NCI-H1436 (cell line): ENCODE measurements around the gene KRTAP23-1.

Experiments
- DNase-seq: peaks from one replicate; lab custom pipeline; 2025; lab: John Stamatoyannopoulos, UW

The KRTAP23-1 gene, protein sequence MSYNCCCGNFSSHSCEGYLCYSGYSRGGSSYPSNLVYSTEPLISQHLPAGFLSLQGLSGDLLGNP

DNA sequence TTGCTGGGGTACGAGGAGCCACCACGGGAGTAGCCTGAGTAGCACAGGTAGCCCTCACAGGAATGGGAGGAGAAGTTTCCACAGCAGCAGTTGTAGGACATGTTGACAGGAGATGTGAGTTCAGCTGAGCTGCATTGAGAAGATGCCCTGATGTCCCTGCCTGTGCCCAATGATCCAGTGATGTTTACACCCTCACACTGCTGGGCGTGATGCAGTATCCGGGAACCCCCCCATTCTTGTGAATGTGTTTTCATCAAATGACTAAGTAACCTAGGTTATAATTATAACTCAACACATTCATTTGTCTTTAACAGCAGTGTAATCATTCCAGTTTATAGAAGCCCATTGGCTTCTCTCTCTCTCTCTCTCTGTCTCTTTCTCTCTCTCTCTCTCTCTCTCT, at the start of gene KRTAP23-1:
TSS of gene KRTAP23-1 (minus strand) at position 101 of the 400 bp plus-strand sequence. CDS start at position 101, 0 bp downstream.
- no peak for DNase-seq

DNA sequence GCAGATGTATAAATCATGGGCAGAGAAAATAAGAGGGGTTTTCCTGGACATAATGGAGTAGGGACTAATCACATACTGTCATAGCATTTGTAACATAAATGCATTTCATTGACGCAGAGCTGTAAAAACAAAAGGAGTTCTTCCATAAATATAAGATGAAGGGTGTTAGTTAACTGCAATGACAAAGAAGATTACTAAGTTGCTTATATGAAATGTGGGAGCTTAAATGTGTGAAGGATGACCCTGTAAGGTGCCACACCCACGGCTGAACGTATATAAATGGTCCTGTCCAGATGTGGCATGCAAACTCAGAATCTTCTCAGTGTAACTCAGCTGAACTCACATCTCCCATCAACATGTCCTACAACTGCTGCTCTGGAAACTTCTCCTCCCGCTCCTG, 47.3 kb upstream of the KRTAP23-1 start, which contains the start of gene KRTAP13-1:
TSS of gene KRTAP13-1 (plus strand) at position 301 of the 400 bp plus-strand sequence. CDS start at position 357, 56 bp downstream.
- no peak for DNase-seq

DNA sequence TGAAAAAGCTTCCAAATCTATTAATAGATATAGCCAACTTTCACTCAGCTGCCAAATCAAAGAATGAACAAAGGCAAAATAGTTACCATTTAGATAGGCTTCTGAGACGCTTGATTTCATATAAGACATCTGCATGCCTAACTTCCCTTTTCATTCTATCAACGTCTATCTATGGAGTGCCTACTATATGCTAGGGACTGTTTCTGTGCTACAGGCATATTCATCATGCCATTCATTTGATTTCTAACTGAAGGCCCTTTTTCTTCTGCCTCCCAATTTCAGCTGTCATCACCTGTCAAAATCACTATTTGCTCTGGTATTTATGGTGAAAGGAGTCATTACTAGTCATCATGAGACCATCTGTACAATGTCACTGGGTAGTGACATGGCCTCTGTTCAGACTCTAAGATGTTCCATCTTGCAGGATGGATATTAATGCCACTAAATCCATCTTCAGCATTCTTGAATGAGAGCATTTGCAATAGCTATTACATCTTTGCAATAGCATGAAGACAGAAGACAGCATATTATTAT, 43.2 kb upstream of the KRTAP23-1 start:
- DNase-seq: no peak

DNA sequence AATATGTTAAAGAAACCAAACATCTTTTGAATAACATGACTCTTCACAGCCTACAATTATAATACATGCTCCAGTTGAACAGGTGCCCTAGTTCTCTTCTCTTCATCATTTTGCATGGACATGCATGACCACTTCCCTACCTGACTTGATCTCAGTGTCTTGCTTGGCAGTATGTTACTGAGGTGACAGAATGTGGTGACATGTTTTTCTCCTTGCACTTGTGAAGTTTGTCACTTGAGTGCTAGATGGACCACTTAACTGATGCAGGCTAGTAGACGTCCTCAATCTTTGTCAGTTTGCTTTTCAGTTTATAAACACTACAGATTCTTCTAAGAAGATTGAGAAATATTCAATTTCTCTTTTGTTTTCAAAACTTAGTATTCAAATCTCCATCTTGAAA, 33.8 kb upstream of the KRTAP23-1 start:
- no peak for DNase-seq

DNA sequence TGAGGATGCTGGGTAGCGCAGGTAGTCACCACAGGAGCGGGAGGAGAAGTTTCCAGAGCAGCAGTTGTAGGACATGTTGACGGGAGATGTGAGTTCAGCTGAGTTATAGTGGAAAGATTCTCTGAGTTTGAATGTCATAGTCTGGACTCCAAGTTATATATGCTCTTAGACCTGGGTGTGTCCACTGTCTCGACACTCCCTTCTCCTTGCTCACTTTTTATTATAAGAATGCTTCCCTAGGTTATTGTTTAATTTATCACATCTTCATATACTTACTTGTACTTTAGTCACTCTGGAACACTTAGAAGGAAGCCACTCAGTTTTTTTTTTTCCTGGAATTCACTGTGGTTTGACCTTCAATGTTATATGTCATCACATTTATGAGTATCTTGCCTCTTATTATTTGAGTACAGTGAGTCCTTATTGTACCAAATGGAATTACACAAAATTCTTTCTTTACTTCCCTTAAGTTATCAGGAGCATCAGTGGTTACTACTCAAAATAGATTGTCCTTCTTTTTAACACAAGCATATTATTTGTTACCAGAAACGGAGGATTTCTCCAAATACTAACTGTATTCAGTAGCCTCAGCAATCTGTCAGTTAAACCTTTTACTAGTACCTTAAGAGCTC, 23.8 kb upstream of the KRTAP23-1 start, which contains the start of gene KRTAP13-2:
TSS of gene KRTAP13-2 (minus strand) at position 133 of the 632 bp plus-strand sequence. CDS start at position 75, 58 bp downstream.
- DNase-seq: no peak

DNA sequence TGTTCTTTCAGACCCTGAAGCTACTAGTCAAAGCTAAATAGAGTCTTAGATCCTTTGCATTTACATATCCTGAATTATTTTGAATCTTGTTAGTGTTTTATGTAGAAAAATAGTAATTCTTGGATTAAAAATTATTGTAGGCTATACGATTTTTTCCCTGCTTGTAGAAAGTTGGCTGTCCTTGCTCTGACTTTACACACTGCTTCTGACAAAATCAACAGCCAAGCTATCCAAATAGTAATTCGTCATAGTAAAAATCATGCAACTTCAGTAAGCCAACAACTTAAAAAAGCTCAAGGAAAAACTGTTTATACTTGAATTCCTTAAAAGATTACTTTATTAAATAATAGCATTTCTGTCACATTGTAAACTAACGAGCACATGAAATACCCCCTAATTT, 7.5 kb upstream of the KRTAP23-1 start:
- DNase-seq: no peak

DNA sequence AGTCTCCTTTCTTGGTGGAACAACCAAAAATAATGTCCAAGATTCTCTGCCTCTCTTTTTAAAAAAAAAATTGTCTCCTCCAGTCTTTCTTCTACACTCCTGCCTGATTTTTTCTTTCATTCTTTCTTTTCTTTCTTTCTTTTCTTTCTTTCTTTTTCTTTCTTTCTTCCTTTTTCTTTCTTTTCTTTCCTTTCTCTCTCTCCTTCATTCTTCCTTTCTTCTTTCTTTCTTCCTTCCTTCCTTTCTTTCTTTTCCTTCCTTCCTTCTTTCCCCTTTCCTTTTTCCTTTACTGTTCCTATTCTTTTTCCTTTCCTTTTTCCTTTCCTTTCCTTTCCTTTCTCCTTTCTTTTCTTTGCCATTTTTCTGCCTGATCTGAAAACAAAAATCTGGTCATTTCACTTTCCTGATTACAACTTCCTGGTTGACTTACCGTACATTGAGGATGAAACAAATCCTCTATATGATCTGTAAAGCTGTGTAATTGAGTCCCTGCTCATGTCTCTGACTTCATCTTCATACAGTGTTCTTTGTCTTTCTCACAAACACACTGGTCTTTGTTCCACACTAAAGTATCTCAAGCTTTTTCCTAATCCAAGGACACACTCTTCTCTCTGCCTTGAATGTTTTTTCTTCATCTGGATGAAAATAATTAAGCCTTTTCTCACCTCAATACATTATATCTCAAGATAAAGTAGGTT, 6.1 kb upstream of the KRTAP23-1 start:
- no peak for DNase-seq

DNA sequence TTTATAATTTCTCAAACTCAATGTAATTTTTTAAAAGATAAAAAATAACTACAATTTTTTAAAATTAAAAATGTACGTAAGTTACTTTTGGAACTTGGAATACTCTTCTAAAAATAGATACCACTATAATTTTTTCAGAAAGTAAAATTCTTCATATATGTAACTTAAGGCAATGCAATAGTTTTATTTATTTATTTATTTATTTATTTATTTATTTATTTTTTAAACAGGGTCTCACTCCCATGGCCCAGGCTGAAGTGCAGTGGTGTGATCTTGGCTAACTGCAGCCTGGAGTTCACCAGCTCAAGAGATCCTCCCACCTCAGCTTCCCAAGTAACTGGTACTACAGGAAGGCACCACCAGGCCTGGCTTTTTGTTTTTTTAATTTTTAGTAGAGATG, 3.1 kb upstream of the KRTAP23-1 start:
- DNase-seq: no peak

DNA sequence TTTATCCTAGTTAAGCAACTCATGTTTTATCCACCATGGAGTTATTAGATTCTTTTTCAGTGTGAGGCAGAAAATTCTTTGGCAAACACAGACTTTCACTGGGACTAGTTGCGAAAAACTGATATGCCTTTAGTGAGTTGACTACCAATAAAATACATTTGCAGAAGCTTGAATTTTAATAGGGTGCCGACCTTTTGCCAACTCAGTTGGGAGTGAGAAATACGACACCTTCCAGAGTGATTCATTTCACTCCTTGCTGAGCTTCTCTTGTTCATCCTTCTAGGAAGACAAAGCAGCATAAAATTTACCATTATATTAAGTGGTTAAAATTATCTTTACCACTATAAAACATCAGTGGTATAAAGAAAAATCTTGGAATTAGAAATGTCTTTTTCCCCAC, 1.2 kb upstream of the KRTAP23-1 start:
- no peak for DNase-seq

DNA sequence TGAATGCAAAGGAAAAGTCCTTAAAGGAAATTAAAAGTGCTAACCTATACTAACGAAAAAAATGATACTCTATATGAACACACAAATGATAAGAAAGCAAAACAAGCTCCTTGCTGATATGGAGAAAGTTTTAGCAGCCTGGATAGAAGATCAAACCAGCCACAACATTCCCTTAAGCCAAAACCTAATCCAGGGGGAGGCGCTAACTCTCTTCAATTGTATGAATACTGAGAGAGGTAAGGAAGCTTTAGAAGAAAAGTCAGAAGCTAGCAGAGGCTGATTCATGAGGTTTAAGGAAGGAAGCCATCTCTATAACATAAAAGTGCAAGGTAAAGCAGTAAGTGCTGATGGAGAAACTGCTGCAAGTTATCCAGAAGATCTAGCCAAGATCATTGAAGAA, 3.4 kb downstream of the KRTAP23-1 start:
- no peak for DNase-seq

DNA sequence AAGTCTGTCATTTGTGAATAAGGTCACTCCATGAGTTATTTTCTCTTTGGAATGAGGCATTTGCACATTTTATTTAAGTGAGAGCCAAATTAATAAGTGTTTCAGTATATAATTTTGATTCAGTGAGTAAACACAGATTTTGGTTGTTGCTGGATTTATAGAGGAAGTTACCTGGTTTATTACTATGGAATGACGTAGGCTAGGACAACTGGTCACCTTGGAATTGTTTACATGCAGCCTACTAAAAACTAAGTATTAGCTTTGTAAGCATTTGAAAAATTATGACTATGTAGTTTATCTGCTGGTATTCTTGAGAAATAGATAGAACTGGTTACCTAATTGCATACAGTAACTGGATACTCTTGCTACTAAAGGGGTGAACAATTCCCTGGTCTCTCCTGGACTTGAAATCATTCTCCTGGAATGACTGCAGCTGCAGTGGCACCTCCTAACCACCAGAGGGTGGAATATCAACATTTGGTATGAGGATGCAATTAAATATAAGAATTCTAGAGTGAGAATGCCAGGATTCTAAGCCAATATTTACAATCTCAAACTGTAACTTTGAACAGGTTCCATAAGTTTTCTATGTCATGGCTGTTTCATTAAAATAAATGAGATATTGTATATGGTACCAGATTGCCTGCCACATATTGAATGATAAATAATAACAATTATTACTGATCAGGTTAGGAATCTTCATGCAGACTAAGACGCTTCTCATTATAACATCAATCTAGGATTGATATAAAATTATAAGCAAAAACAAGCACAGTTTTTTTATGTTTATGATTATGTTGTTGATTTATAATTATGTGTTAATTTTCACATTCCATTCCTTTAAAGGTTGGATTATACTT, 7.5 kb downstream of the KRTAP23-1 start:
- DNase-seq: no peak

DNA sequence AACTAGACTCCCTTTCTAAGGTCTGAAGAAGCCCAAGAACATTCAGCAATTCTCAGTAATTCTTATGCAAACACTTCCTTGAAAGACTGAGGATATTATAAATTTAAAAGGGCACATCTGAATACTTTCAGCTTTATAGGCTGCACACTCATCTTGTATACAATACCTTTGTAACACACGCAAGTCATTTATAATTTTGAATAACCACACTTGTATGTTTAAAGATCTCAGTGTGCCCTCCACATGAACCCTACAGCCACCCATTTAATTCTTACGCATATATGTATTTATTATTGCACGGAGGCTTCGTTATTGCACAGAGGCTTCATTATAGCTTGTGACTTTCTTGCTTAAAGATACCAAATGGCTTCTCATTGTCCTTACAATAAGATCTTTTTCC, 9.7 kb downstream of the KRTAP23-1 start:
- no peak for DNase-seq

DNA sequence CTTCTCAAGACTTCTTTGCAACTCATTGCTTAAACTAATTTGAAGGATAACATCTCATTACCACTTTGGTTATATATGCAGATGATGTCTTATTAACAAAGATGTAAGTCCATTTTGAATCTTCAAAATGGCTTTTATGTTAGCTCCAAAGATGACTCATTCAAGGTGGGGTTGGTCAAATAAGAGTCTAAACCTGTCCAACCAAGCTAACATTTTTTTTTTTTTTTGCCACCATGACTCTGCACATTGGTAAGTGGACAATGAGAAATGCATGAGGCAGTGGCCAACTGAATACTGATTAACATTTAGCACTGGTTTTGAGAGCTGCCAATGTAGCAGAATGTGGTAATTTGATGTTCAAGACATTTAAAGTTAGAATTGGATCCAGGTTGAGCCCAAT, 10.6 kb downstream of the KRTAP23-1 start:
- DNase-seq: no peak

DNA sequence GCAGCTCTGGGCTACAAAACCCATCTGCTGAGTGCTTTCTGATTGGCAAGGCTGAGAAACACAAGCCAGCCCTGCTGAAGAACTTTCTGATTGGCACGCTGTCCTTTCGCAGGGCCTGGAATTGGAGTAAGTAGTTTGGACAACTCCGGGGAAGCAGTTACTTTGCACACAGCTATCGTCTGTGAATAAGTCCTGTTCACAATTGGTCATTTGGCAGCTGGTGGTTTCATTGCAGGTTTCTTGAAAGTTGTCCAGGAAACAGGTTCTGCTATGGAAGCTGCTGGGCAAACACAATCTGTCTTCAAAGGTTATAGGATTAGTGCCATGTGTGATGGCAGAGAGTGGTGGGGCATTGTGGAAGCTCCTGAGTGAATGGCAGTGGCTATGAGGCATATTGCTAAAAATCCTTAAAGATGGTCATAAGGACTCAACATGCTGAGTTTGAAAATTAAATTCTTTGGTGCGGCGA, 11.1 kb downstream of the KRTAP23-1 start, which contains the start of gene KRTAP27-1:
TSS of gene KRTAP27-1 (minus strand) at position 419 of the 469 bp plus-strand sequence. CDS start at position 393, 26 bp downstream.
- DNase-seq: no peak

DNA sequence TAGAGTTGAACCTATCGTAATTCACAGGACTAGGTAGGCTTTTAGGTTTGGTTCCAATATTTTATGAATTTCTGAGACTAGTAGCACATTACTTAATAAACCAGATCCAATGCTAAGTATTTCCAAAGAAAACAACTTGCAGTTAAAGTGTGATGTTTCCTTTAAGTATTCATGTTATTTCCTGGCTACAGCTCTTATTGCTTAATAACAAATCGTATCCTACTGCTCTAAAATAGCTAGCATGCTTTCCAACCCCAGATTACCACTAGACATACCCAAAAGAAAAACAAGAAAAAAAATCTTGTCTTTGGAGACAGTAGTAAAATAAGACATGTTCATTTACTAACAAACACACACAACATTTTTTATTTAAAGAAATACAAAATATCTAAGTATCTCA, 11.8 kb downstream of the KRTAP23-1 start:
- DNase-seq: no peak

DNA sequence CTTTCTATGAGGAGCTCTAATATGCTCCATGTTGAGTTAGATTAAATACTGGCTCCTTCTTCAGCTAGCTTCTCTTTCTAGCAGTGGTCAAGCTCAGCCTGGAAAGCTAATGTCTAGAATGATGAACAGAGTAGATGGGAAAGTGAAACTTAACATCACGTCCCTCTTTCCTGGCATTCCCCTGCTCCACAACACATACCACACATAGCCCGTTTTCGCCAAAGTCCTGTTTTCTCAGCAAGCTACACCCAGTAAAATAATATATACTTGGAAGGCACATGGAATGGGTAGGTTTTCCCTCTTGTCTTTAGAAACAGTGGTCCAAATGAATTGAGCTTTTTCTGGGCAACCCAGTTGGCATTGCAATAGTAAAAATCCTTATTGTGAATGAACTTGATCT, 14.7 kb downstream of the KRTAP23-1 start:
- no peak for DNase-seq

DNA sequence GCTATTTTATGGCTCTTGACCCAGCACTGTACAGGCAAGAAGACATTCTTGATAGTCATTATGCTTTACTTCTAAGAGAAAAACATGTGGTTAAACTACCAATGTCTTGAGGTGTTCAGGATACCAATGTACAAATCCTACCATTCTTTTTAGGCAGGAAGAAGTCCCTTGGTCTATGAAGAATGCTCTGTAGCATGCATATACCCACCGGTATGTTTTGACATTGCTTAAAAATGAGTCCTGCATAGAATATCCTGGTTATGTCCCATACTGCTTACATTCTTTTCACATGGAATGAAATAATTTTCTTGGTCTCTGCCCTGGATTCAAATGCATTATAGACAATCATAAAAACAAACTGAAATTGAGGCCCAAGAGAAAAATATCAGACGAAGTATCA, 15.7 kb downstream of the KRTAP23-1 start:
- no peak for DNase-seq

DNA sequence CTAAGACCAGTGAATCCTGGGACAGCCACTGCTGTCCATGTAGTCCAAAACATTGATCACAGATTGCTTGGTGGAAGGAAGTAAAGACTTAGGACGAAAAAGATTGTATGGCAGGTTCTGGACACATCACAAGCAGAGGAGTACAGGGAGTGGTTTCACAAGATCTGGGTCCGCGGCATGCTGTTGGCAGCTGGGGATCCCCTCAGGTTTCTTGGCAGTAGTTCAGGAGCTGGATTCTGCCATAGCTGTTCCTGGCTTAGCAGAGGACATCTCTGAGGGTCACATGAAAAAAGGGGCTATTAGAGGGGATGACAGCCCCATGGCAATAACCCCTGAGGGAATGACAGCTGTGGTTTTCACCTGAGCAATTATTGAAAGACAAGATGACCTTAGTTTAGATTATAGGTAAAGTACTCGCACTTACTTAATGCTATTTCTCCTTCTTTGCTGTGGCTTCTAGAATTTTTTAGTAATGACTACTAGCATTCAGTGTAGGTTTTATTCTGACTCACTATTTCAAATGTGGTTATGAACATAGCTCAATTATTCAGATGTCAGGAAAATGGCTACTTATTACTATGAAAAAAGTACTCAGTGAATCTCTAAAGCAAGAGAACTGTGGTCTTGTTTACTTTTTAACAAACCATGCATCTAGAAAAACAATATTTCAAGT, 19.1 kb downstream of the KRTAP23-1 start:
- no peak for DNase-seq

DNA sequence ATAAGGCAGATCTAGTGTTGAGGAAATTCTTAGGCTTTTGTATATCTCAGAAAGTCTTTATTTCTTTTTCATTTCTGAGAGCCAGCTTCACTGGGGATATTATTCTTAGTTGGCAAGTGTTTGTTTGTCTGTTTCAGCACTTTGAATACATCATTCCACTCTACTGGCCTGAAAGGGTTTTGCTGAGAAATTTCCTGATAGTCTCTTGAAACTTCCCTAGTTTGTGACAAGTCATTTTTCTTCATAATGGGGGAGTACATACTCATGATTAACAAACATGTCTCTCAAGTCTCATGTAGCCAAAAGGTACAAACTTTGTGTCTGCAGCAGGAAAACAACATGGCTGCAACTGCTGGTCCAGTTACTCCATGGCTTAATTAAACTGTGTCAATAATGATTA, 22.0 kb downstream of the KRTAP23-1 start:
- DNase-seq: no peak

DNA sequence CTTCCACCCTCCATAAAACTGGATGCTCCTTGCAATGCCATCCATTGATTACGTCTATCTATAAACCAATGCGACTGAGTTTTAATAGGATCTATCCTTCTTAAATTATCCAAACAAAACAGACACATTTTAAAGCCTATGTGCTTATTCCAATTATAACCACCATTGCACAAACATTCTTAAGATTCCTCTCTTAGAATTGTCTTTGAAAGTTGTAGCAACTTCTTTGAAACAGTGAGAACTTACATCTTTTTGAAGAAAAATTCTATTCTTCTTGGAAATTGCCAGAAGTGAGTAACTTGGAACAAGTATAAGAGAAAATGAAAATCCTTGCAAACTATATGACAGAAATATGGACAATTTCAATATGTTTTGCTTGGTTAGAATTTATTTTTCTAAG, 28.2 kb downstream of the KRTAP23-1 start, which contains the start of gene KRTAP26-1:
TSS of gene KRTAP26-1 (minus strand) at position 101 of the 400 bp plus-strand sequence. CDS start 280 bp downstream, outside the sequence.
- no peak for DNase-seq

DNA sequence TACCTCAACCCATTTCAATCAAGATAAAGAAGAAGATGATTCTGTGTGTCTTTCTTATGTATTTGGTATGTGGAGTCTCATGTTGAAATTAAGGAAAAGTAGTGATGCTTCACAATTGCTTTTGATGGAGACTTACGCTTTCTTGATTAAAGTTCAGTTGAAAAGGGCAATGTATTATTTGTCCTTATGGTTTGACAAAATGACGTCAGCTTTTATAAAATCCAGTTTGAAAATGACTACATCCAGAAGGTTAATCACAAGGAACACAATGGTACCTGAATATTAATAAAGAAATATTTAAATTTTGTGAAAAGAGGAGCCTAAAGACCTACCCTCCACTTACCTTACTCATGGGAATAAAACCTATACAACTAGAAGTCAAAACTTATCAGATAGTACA, 32.7 kb downstream of the KRTAP23-1 start:
- no peak for DNase-seq
